HT1080 (cell line): ENCODE measurements around the gene TUBB6. TPM values are rescaled to one million over a fixed set of nuclear protein-coding genes. Genes with fewer than 3 reads are reported as not detected.
A peak's percentile ranks its signal among the peaks of the same experiment; 100 is the strongest.

Source experiments
- DNase-seq: peaks from one replicate; pipeline ENCODE4 v3.0.0-alpha.2; 2015; ENCODE audit warnings: low read depth
- total RNA-seq: library from RNA; depleted of rRNA; stranded (reverse); fragments of >200 nt; shearing (Covaris generic); gene quantifications from 2 replicates; pipeline ENCODE4 v1.2.3, GENCODE V29; 2014

TUBB6 gene
- total RNA-seq, 1 experiment from 2014 or later: 866 TPM

GRCh38 chr18:12335503-12335902, 27.5 kb downstream of the TUBB6 start:
- no peak for DNase-seq

DNA sequence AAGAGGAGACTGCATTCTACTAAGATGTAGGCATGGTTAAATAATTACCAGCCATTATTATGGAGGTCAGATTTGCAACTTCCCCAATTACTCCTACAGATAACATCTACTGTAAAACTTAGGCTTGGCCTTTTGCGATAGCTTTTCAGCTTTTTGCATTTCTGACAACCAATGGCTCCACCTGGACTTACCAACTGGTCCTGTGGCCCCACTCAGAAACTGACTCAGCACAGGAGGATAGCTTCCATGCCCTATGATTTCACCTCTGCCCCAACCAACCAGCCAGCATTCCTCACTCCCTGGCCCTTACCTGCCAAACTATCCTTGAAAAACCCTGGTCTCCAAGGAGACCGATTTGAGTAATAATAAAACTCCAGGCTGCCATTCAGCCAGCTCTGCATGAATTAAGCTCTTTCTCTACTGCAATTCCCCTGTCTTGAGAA, 28.2 kb downstream of the TUBB6 start:
- DNase-seq: no peak

DNA sequence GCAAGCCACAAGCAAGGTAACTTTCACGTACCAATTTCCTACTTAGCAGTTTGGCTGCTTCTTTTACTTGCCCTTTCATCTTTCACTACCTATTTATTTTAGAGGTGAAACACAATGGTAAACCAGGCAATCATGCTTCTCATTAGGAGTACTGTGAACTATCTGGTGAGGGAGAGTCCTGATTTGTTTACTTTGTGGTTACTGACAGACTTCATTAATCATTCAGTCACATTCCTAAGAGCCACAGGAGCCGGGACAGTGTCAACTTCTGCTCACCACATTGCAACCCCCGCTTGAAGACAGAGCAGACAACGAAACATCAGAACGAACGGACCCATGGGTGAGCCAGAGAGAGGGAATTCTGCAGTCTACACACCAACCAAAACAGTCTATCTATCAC, 28.8 kb downstream of the TUBB6 start:
- DNase-seq: peak; percentile 55

DNA sequence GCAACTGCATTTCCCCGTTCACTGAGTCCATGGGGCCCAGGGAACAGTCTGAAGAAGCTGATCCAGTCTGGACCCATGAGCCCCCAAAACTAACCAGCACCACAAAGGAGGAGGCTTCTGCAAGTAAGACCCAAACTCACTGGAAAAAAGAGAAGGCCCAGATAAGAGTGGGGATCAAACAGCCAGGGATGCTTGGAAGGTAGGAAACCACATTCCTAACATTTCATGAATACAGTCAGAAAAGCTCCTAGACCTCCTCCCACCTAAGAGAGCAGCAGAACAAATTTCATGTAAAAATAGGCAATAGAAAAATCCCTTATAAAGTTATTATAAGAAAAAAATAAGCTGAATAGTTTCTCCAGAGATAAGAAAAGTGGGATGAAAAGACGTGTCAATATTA, 30.3 kb downstream of the TUBB6 start:
- DNase-seq: no peak

- DNase-seq: no peak
These were observed 33.1 kb downstream of the TUBB6 start for GRCh38 chr18:12340945-12341660.

- no peak for DNase-seq
These were observed 34.6 kb downstream of the TUBB6 start for GRCh38 chr18:12342661-12343060.

DNA sequence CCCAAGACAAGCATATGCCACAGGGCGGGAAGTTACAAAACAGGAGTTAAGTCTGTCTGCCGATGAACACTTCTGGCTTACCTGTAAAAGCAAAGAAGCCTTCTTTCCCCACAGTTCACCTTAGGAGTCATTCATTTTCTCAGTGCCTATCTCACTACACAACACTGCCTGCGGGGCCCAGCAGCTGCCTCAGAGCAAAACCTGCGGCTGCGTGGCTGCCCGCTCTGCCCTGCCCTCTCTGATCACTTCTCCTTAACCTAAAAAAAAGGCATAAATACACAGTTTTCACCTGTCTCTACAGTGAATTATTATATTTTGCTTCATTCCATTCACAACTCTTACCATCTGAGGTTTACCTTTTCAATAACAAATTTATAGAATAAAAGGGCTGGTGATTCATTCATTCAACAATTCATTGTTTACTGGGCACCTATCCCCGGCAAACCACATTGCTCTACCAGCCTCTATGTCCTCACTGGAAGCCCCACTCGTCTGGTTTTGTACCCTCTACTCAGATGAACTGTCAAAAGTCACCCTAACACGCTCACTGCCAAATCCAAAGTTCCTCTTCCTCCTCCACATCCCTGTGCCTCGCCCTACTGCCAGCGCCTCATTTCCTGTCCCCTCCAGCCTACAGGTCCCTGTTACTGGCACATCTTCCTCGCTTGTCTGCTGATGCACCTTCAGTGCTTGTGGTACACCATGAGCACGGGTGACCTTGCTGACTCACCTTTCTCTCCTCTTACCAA, 37.6 kb downstream of the TUBB6 start:
- no peak for DNase-seq

- no peak for DNase-seq
These were observed 38.2 kb downstream of the TUBB6 start for GRCh38 chr18:12346240-12346565.

DNA sequence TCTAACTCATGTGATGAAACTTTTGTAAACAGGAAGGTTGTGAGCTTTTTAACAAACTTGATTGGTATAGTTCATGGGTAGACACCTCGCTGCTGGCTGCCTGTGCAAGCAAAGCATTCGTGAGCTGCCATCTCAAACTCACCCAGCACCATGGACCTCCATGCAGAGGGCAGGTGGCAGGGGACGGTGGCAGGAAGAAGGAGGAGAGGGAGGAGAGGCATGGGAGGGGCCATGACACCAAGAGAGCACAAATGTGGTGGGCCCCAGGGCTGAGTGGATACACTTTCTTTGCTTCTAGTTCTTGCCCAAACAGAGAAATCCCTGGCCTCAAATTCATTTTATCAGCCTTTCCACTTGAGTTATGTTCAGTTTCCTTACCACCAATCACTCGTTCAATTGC, 39.9 kb downstream of the TUBB6 start:
- DNase-seq: no peak

GRCh38 chr18:12352188-12352587, 44.1 kb downstream of the TUBB6 start:
- no peak for DNase-seq

- DNase-seq: peak; percentile 25
These were observed 51.5 kb downstream of the TUBB6 start for GRCh38 chr18:12359515-12359927.

DNA sequence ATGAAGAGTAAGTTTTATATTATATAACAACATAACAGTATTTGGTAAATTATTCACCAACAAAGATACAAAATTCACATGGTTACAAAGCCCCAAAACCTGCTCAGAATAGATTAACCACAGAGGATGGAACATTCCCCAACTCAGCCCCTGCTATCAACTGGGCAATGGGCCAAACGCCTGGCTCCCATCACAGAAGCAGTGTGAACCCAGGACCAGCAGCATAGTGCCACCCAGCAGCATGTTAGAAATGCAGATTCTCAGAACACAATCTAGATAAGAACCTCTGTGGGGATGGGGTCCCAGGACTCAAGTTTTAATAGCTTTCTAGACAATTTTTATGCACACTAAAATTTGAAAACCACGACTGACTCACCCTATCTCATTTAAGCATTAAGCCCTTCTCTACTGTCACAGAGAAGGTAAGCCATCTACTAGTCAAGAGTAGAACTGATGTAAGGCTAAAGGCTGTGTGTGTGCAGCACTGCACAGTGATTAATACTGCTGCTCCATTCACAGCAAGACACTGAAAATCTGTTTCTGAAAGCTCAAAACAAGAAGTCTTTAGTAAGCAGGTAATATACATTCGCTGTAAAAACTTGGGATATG, 53.8 kb downstream of the TUBB6 start:
- DNase-seq: no peak

GRCh38 chr18:12362473-12363174, 54.6 kb downstream of the TUBB6 start:
- DNase-seq: no peak

DNA sequence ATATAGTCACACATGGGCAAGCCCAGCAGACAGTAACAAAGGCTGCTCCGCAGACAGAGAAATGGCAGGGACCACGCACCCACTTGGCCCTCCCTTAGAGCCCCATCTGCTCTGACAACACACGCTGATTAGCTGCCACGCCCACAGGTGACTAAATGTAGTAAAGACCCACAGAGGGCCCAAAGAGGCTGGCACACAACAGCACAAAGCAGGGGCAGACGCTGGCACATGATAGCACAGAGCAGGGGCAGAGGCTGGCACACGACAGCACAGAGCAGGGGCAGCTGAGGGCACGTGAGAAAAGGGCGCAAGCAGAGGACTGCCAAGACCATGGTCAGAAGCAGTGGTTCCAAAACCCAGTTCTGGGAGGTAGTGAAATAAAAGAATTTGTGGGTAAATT, 58.3 kb downstream of the TUBB6 start:
- DNase-seq: no peak

DNA sequence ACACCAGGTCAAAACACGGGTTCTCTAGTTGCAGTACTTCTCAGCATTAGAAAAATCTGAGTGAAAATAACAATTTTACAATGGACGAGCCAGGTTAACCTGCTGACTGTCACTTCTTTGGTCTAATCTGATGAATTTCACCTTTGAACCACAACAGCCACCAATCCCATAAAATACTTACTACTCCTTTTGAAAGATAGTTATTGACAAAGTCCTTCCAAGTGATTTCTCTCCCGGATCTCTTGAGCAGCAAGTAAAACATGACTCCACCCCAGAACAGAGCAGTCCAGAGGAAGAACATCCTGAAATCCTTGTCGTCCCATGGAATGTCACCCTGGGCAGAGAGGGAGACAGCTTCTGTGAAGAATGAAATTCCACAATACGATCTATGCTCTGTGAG, 58.7 kb downstream of the TUBB6 start:
- no peak for DNase-seq

DNA sequence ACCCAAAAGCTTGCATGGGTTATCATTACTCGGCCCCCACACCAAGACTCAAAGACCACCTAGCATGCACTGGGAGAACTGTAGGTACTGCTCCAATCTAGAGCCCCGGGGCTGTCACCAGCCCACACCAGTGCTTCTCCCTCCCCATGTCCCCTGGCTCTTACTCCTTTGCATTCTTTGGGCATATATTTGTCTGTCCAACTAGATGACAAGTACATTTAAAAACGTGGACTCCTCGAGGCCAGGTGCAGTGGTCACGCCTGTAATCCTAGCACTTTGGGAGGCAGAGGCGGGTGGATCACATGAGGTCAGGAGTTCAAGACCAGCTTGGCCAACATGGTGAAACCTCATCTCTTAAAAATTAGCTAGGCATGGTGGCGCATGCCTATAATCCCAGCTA, 61.2 kb downstream of the TUBB6 start:
- DNase-seq: no peak

- no peak for DNase-seq
These were observed 63.5 kb downstream of the TUBB6 start for GRCh38 chr18:12371590-12371989.

- DNase-seq: no peak
These were observed 64.4 kb downstream of the TUBB6 start for GRCh38 chr18:12372406-12372805.

GRCh38 chr18:12373116-12373770, 65.2 kb downstream of the TUBB6 start:
- DNase-seq: no peak

- no peak for DNase-seq
These were observed 65.7 kb downstream of the TUBB6 start for GRCh38 chr18:12373771-12374116.

DNA sequence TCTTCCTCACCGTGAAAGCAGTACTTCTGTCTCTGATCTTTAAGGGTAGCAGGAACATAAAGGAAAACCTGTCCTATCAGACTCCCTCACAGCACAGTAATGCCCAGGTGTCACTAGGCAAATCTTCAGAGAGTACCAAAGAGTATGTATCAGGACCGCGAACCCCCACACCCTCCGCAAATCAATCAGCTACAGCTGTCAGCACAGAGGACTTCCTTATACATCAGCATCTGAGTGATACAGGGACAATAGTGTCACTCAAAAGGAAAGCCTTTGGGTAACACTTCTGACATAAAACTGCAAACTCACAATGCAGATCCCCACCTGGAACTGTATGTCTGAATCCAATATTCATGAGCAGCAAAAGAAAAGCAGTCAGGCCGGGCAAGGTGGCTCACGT, 66.4 kb downstream of the TUBB6 start:
- no peak for DNase-seq
